NCI-H2171 (cell line): ENCODE measurements around the gene CD109.
"Not testable (repeated sequence)": the region's sequence is repeated elsewhere in the genome, so short reads cannot be mapped to it uniquely, and the experiment has no call there.

Experiments used
- DNase-seq: peaks from one replicate; lab custom pipeline; 2025; lab: John Stamatoyannopoulos, UW

The CD109 gene

DNA sequence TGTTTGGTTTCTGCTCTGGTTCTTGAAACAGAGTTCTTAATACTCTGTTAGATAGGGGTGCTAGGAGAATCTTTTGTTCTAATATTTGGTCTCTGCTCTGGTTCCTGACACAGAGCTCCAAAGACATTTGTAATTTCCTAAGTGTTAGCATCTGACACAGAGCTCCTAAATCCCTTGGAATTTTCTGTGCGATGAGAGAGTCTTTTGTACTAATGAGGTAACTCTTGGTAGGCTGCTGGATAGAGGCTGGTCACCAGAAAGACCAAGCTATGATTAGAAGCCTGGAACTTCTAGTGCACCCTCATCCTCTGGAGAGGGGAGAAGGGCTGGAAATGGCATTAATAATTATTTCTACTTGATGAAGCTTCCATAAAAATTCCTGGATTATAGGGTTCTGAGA, 7.7 kb upstream of the CD109 start:
- no peak for DNase-seq

DNA sequence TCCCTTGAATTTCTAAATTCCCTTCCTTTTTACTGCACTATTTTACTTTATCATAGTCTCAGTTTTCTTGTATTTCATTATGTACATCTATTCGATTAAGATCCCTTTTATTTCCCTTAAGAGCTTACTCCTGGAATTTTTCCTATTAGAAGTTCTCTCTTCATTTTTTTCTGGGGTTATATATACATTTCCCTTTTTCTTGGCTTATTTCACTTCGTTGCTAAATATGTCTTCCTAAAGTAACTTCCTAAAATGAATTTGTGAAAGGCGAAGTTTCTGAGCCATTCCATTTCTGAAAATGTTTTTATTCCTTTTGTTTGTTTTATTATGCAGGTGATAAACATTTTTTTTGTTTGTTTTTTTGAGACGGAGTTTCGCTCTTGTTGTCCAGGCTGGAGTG, 5.9 kb upstream of the CD109 start:
- DNase-seq, result no peak

DNA sequence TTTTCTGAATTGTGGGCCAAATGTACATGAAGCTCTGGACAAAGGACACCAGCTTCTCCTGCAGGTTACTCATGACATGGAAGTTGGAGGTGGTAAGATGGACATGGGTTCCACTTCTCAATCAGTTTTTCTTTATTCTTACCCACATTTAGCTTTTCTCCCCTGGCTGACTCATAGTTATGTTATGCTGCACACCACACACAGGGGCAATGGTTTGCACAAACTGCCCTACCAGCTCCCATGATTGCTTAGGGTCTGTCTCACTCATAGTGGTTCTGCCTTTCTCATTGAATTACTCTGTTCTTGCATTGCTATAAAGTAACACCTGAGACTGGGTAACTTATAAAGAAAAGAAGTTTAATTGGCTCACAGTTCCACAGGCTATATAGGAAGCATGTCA, 4.5 kb upstream of the CD109 start:
- no peak for DNase-seq

DNA sequence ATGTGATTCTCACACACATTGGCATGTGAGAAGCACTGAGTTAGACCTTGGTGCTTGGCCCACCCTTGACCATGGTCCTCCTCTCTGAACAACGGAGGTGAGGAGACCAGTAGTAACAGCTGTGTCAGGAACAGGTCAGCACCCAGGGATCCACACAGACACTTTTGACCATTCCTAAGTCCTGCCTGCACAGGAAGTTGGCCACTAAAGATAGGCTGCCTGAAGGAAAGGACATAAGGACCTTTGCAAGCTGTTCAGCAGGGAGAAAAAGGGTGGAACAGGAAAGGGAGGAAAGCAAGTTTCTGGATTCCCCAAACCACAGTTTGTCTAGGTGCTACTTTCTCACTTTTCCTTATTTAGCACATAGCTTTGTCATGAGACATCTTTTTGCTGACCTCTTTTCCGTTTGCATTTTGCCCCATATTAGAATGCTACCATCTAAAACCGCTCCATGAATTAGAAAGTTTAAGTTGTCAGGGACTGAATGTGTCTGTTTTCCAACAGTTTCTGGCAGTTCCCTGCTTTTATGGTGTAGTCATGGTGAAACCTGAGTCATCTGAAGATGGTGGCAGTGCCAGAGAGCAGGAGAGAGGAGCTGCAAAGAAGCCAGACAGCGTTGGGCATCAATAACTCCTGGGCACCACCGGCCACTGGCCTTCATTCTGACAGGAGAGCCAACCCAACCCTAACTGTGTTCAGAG, 1.1 kb upstream of the CD109 start:
- no peak for DNase-seq

DNA sequence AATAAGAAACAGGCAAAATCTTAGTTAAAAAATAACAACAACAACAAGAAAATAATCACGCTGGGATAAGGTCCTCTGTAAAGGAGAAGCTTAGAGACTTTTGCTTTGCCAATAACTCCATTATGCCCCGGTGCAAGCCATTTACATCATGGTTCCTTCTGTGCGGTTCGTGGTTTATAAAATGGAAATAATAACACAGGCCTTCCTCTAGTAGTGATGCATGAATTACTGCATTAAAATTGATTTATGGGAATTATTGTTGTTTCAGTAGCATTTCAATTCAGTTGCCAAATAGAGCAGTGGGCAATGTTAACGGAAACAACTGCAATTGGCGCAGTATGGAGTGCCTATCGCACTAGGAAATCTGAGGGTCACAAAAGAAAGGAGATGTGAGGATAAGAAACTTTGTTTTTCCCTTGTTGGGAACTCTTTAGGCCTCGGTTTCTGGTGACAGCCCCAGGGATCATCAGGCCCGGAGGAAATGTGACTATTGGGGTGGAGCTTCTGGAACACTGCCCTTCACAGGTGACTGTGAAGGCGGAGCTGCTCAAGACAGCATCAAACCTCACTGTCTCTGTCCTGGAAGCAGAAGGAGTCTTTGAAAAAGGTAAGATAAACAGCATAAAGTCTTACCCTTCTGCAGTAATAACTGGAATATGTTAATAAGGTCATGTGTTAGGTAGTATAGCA, 1.1 kb downstream of the CD109 start:
- no peak for DNase-seq

DNA sequence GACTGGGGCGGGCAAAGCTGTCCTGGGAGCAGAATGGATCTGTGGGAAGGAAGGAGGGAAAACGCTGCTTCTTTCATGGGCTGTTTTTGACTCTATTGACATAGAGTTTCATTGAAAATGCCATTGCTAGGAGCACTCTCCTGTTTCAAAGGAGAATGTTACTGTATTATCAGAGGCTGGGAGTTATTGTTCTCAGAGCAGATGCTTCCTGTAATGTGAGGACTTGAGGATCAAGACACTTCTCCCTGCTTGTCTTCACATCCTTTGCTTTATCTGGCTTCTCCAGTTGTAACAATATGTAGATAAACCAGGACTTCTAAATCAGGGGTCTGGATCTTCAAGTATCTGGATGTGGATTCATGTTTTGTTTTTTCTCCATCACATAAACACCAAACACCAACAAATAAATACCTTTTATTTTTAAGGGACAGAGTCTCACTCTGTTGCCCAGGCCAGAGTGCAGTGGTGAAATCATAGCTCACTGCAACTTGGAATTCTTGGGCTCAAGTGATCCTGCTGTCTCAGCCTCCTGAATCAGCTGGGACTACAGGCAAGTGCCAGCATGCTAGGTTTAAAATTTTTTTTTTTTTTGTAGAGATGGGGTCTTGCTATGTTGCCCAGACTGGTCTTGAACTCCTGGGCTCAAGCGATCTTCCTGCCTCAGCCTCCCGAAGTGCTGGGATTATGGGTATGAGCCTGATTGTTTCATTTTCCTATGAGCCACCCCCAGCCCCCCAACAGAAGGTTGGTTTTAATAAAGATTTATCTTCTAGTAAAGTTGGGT, 3.9 kb downstream of the CD109 start:
- no peak for DNase-seq

DNA sequence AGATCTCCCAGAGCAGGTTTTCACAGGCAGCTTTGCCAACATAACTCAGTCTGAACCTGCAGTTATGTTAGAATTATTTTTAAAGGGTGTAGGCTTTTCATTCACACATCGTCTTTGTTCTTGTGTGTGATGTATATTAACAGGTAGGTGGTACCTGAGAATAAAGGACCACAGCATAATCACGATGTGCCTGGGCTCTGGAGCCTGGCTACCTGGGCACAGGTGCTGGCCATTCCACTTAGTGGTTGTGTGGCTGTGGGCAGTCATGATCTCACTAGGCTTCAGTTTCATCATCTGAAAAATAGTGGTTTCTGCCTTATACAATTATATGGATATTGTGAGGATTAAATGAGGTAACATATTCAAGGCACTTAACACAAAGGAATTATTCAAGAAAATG, 6.4 kb downstream of the CD109 start:
- DNase-seq, result no peak

DNA sequence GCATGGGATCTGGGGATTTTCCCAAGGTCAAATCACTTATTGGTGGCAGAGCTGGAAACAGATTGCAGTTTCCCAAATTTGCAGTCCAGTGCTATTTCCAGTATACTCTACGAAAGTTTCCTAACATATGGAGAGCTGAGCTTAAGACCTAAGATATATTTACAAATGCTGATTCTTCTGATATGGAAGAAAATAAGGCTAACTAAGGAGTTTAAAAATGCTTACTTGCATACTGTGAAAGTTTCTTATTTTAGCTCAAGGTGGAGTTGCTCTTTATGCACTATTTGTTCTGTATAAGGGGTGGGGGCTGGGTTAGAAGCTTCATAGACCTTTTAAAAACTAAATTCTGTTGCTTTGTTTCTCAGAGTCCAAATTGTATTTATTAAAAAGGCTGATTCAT, 7.5 kb downstream of the CD109 start:
- no peak for DNase-seq

DNA sequence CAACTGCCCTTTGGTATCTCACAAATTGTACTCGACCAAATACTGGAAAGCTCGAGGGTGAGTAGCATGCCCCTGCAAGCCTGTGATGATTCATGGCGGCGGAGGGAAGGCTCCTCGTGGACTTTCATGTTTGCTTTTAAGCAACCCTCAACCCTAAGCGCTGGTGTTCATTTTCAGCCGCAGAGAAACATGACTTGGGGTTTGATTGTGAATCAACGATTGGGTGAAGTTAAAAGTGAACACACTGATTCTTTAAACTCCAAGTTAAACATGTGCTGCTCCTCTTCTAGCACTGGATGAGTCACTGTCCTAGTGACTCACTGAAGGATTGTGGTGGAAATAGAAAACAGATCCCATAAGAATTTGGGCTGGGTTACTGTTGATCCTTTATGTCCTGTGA, 8.3 kb downstream of the CD109 start:
- no peak for DNase-seq

DNA sequence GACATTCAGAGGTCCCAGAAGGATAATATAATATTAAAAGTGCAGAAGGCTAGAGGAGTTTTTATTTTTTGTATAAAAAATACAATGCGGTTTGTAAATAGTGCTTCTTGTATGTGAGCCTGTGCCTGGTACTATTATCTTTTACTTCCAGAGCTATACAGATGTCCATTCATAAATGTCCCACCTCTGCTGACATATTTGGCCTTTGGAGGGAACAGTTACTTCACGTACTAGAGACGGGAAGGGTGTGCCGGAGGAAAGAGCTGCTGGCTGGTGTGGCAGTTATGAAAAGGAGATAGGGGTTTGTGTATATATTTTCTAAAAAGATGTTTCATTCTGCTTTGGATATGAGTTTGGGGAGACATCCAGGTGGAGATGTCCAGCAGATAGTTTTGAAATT, 8.8 kb downstream of the CD109 start:
- DNase-seq, result no peak

DNA sequence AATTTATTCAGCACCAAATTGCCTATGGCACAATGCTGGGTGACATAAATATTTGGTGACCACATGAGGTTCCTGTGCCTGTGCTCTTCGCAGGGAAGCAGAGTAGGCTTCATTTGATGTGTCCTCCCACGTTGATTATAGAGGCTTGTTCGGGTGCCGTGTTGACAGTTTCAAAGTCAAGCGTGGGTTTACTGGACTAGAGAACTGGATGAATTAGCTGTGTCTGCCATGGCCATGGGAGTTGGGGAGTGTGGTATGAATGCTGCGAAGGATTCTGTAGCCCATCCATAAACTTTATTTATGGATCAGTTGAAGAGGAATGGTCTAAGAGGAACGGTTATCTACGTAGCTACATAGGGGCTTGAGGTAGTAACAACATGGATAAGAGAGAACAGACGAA, 11.0 kb downstream of the CD109 start:
- no peak for DNase-seq

DNA sequence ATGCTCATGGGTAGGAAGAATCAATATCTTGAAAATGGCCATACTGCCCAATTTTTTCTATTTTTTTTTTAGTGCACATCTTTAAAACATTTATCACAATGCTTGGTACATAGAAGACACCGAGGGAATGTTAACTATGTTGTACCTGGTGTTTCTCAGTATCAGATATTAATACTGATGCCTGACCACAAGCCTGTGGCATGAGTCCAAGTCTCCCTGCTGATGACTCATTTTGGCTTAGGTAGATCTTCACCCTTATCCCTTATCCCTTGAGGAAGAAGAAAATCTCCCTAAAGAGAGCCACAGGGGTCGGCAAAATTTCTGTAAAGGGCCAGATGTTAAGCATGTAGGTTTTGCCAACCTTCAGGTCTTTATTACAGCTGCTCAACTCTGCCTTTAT, 14.5 kb downstream of the CD109 start:
- DNase-seq, result no peak

DNA sequence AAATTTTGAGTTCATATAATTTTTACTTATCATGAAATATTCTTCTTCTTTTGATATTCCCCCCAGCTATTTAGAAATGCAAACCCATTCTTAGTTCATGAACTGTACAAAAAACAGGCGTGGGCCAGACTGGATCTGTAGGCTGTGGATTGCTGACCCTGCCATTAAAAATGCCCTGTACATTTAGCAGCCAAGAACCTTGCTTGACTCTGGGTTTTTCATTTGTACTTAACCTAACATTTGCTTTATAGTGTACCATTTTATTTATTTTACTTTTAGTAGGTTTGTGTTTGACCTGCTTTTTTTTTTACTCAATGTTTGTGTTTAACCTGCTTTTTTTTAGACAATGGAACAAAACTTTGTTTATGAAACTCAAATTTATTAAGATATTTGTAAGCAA, 14.9 kb downstream of the CD109 start:
- no peak for DNase-seq

DNA sequence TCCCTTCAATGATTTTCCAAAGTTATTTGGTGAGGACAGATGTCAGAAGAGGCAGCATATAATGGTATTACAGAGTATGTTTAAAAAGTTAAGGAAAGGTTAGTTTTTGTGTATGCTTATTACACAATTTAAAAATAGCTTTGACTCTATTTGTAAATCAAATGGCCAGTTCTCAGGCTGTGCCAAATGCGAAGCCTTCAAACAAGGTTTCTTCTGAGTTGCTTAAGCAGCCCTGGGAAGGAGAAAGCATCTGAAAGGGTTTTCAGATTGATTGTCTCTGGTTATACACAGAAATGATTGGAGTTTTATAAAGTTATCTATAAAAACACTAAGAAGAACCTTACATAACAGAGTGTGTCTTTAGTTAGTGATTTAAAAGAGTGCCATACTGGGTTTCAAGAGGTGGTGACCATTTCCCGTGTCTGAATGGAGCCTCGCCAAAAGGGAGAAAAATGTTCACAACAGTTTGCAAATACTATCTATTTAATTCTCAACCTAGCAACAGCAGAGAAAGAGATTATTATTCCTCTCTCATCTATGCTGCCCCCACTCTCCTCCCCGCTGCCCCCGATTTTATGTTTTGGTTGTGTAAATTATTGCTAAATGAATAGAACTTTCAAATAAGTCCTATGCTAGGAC, 16.7 kb downstream of the CD109 start:
- no peak for DNase-seq

DNA sequence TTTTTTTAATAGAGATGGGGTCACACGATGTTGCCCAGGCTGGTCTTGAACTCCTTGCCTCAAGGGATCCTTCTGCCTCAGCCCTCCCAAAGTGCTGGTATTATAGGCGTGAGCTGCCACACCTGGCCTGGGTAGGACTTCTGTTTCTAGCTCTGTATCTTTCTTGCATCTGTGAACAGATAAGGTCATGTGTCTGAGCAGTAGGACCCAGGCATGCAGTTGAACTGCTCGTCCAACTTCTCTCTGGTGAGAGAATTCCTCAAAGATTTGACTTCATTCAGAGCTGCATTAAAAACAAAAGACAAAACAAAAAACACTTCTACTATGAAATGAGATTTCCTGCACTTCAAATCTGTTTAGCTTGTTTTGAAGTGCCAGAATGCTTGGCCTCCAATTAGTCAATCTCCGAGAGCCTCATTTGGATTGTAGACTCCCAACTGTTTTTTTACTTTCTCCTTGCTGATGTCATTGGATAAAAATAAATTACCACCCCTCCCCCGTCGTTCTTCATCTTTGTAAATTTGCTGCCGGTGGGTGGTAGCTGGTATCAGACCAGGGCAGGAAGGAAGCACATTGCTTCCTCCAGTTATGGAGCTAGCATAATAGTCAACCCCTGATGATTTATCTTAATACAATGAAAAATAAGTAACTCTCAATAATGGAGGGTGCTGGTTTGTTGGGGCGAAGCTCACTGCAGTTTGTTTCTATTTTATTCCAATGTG, 17.6 kb downstream of the CD109 start:
- DNase-seq, result no peak

DNA sequence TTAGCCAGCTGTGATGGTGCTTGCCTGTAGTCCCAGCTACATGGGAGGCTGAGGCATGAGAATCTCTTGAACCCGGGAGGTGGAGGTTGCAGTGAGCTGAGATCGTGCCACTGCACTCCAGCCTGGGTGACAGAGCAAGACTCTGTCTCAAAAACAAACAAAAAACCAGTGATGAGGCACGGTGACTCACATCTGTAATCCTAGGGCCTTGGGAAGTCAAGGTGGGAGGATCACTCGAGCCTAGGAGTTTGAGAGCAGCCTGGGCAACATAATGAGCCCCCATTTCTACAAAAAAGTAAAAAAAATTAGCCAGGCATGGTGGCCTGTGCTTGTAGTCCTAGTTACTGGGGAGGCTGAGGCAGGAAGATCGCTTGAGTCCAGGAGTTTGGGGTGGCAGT, 19.1 kb downstream of the CD109 start:
- not testable (repeated sequence) for DNase-seq

DNA sequence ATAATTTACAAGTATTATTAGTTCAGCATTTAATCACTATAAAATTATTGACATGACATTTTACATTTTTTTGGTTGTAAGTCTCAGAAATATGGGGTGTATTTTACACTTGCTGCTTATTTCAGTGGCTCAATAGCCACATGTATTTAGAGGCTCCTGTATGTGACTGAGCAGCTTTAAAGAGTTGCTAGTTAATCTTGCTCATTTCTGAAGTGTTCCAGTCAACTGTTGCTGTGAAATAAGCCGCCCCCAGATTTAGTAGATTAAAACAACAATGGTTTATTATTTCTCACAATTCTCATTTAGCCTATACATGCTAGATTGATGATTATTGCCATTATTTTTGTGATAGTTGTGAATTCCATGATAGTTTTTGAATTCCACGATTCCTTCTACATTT, 23.0 kb downstream of the CD109 start:
- DNase-seq, result no peak

DNA sequence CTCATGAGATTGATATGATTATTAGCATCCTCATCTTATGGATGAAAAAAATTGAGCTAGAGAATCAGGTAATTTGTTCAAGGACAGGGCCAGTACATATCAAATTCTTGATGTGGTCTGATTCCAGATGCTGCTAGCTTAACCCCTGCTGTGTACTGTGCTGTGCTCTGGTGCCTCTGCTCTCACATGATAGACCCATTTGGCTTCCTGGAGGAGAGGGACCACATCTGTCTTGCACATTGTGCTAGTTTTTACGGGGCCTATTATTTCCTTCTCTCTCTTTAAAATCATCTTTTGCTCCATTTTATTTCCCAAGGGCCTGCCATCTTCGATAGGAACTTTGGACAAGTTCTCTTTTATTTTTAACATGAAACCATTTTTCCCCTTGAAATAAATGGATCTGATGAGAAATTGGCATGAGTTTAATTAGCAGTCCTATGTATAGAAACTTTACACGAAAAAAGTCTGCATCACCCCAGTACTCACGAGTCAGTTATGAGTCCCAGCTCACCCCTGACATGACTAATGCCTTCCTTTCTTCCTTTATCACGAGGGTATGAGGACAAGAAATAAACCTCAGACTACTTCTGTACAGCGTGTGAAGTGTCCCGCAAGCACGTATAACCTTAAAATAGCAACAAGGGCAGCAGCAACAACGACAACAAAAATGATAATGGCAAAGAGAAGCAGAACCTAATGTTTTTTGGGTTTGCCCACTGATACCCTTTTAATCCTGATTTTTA, 26.5 kb downstream of the CD109 start:
- DNase-seq, result no peak

DNA sequence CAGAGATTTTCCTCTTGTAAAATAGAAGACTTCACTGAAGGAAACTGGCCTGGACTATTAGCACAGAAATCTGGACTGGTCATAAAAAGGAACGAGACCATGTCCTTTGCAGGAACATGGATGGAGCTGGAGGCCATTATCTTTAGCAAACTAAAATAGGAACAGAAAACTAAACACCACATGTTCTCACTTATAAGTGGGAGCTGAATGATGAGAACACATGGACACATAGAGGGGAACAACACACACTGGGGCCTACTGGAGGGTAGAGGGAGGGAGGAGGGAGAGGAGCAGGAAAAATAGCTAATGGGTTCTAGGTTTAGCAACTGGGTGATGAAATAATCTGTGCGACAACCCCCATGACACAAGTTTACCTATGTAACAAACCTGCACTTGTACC, 27.5 kb downstream of the CD109 start:
- DNase-seq, result not testable (repeated sequence)

DNA sequence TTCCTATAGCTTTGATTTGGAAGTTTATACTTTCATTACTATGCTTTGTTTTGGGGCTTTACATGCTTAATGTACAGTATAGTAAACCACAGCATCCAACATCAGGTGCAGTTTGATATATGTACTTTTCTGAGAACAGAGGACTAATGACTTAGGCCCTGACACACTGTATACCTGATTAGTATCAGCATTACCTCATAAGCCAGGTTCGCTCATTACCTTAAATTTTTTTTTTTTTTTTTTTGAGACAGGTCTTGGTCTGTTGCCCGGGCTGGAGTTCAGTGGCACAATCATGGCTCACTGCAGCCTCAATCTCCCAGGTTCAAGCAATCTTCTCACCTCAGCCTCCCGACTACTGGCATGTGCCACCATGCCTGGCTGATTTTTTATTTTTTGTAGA, 28.4 kb downstream of the CD109 start:
- no peak for DNase-seq

DNA sequence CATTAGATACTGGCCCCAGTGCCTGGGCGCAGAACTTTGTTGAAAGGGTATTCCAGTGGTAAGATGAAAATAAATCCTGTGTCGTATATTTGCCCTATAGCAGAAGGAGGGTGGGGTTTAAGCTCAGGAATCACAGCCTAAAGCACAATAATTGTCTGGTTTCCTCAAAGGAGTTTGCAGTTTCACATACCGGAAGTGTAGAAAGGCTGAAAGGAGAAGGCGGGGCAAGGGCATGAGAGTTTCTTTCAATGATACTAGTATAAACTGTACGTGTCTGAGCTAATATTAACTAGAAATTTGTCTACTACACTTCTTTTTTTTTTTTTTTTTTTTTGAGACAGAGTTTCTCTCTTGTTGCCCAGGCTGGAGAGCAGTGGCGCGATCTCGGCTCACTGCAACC, 29.2 kb downstream of the CD109 start:
- not testable (repeated sequence) for DNase-seq
